ENCODE data around the gene ITGB6. TPM values are rescaled to one million over a fixed set of nuclear protein-coding genes. Genes with fewer than 3 reads are reported as not detected.

Gene ITGB6
- total RNA-seq, 1 experiment from 2014 or later: not detected

DNA sequence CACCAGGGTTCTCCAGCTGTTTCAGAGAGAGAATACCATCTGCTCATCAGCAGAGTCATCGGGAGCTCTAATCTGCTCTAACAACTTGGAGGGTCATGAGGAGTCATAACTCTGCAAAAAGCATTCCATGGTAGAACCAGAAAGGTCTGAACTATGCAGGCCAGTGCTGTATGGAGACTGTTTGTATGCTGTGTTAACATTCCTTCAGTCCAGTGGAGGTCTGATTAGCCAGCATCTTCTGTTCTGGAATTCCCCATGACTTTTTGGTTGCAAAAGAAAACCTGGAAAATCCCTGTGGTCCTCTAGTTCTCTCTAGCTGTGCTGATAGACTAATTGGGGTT, 9.4 kb upstream of the ITGB6 start:
- H3K9me3 Mint-ChIP-seq: peaks cover 8% of the 10 kb centered on the region
- ChIA-PET POLR2A (no interaction called here), CTCF (interaction anchor here (1.0 to 3.7 kb wide), 2 partner anchors 99 to 120 kb away, joined by 3 to 37 read pairs; no protein-coding TSS in a partner anchor)
- no peak for TF ChIP-seq ZNF219 (CRISPR knock-in tag; IDR thresholded peaks at IDR 0.05; ENCODE audit: borderline replicate concordance)
- TF ChIP-seq, protein P1, sequence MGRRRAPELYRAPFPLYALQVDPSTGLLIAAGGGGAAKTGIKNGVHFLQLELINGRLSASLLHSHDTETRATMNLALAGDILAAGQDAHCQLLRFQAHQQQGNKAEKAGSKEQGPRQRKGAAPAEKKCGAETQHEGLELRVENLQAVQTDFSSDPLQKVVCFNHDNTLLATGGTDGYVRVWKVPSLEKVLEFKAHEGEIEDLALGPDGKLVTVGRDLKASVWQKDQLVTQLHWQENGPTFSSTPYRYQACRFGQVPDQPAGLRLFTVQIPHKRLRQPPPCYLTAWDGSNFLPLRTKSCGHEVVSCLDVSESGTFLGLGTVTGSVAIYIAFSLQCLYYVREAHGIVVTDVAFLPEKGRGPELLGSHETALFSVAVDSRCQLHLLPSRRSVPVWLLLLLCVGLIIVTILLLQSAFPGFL (CRISPR knock-in tag; IDR thresholded peaks at IDR 0.05; ENCODE audit: borderline replicate concordance): no peak
- no peak for TF ChIP-seq OVOL2 (CRISPR knock-in tag; IDR thresholded peaks at IDR 0.05; ENCODE audit: borderline replicate concordance)
- TF ChIP-seq KAT7 (CRISPR knock-in tag; IDR thresholded peaks at IDR 0.05; ENCODE audit: borderline replicate concordance): no peak
- no peaks in the 10 kb centered on the region for H3K27me3 Mint-ChIP-seq (ENCODE audit: low read depth)
- ATAC-seq: no peak
- no peak overlapping the region for H3K4me3 Mint-ChIP-seq
- no peak overlapping the region for H3K27ac Mint-ChIP-seq
- H3K4me1 Mint-ChIP-seq: peaks cover 3% of the 10 kb centered on the region; the same call in 1 of the 2 replicates
- H3K36me3 Mint-ChIP-seq: peaks cover 6% of the 10 kb centered on the region
- DNase-seq (ENCODE audit: low spot score): no peak

DNA sequence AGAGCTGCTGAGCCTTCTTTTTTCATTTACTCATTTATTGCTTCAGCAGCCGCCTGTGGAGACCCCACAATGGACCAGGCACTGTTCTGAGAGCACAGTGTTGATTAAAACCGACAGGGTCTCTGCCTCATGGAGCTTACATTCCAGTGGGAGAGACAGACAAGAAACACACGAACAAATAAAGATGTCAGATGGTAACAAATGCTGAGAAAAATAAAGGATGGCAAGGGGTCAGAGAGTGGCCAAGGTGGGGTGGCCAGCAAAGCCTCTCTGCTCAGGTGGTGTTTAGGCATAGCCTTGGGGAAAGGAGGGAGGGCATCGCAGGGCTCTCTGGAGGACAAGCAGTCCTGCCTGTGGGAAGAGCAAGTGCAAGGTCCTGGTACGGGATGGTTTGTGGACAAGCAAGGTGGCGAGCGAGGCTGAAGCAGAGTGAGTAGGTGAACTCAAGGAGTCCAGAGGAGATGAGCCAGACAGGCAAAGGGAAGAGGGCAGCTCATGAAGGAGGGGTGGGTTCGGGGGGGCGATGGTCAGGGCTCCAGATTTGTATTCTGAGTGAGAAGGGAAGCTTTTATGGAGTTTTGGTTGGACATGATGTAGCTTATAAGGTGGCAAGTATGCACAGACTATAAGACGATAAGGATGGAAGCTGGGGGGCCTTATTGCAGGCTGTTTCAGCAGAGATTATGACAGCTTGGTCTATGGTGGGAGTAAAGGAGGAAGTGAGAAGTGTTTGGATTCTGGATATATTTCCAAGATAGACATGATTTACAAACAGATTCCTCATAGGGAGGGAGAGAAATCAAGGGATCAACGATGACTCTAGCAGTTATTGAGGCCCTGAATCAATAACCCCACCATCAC, 8.8 kb upstream of the ITGB6 start:
- peaks cover 8% of the 10 kb centered on the region for H3K9me3 Mint-ChIP-seq
- H3K27ac Mint-ChIP-seq: 0 out of 2 replicates have a peak overlapping the region, but pooled peaks have one; percentile 10
- peaks cover 3% of the 10 kb centered on the region; the same call in 1 of the 2 replicates for H3K4me1 Mint-ChIP-seq
- TF ChIP-seq, protein P2, sequence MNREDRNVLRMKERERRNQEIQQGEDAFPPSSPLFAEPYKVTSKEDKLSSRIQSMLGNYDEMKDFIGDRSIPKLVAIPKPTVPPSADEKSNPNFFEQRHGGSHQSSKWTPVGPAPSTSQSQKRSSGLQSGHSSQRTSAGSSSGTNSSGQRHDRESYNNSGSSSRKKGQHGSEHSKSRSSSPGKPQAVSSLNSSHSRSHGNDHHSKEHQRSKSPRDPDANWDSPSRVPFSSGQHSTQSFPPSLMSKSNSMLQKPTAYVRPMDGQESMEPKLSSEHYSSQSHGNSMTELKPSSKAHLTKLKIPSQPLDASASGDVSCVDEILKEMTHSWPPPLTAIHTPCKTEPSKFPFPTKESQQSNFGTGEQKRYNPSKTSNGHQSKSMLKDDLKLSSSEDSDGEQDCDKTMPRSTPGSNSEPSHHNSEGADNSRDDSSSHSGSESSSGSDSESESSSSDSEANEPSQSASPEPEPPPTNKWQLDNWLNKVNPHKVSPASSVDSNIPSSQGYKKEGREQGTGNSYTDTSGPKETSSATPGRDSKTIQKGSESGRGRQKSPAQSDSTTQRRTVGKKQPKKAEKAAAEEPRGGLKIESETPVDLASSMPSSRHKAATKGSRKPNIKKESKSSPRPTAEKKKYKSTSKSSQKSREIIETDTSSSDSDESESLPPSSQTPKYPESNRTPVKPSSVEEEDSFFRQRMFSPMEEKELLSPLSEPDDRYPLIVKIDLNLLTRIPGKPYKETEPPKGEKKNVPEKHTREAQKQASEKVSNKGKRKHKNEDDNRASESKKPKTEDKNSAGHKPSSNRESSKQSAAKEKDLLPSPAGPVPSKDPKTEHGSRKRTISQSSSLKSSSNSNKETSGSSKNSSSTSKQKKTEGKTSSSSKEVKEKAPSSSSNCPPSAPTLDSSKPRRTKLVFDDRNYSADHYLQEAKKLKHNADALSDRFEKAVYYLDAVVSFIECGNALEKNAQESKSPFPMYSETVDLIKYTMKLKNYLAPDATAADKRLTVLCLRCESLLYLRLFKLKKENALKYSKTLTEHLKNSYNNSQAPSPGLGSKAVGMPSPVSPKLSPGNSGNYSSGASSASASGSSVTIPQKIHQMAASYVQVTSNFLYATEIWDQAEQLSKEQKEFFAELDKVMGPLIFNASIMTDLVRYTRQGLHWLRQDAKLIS (CRISPR knock-in tag; IDR thresholded peaks at IDR 0.05; ENCODE audit: borderline replicate concordance): no peak
- TF ChIP-seq TP53 (CRISPR knock-in tag; IDR thresholded peaks at IDR 0.05): no peak
- TF ChIP-seq MXD4 (CRISPR knock-in tag; IDR thresholded peaks at IDR 0.05; ENCODE audit: borderline replicate concordance): no peak
- no peak for TF ChIP-seq GRHL2 (CRISPR knock-in tag; IDR thresholded peaks at IDR 0.05; ENCODE audit: insufficient replicate concordance, severe bottlenecking)
- TF ChIP-seq KAT7 (CRISPR knock-in tag; IDR thresholded peaks at IDR 0.05; ENCODE audit: borderline replicate concordance): no peak
- TF ChIP-seq, protein P3, sequence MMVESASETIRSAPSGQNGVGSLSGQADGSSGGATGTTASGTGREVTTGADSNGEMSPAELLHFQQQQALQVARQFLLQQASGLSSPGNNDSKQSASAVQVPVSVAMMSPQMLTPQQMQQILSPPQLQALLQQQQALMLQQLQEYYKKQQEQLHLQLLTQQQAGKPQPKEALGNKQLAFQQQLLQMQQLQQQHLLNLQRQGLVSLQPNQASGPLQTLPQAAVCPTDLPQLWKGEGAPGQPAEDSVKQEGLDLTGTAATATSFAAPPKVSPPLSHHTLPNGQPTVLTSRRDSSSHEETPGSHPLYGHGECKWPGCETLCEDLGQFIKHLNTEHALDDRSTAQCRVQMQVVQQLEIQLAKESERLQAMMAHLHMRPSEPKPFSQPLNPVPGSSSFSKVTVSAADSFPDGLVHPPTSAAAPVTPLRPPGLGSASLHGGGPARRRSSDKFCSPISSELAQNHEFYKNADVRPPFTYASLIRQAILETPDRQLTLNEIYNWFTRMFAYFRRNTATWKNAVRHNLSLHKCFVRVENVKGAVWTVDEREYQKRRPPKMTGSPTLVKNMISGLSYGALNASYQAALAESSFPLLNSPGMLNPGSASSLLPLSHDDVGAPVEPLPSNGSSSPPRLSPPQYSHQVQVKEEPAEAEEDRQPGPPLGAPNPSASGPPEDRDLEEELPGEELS (CRISPR knock-in tag; IDR thresholded peaks at IDR 0.05): no peak
- DNase-seq (ENCODE audit: low spot score): no peak
- no peaks in the 10 kb centered on the region for H3K27me3 Mint-ChIP-seq (ENCODE audit: low read depth)
- ChIA-PET CTCF (interaction anchor here (1.3 to 3.7 kb wide), 2 partner anchors 53 to 98 kb away, joined by 4 to 37 read pairs; no protein-coding TSS in a partner anchor), POLR2A (no interaction called here)
- H3K36me3 Mint-ChIP-seq: peaks cover 6% of the 10 kb centered on the region
- ATAC-seq: peak; percentile 16; the same call in 1 of the 2 replicates
- no peak overlapping the region for H3K4me3 Mint-ChIP-seq

DNA sequence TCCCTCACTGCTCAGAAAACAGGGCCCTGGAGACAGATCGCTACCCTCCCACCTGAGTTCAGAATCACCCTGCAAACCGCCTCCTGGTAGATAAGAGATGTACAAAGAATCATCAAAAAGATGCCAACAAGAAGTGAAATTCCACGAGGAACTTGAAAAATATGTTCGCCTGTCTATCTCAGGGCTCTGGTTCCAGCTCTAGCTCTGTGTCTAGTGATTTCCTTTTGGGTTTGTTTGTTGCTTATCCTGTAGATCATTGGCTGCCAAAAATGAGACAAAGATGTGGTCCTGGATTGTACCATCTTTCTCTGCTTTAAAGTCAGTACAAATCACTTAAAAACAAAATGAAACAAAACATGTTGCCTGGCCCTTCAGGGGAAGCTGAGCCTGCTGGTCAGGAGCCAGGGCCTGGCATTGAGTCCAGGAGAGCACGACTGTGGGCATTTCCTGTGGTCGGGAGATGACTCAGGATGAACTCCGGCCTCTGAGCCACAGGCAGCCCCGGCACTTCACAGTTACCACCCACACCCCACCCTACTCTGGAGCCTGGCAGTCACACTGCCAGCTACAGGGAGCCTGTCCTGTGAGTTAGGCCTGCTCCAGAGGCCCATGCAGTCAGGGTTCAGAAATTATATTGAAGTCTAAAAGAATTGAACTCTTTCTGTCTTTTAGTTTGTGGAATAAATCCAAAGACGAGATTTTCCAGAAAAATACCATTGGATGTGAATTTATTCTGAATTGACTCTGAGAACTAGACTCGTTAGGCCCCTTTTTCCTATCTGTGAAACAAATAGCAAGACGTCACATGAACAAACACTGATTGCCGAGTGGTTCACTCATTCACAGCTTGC, 8.0 kb upstream of the ITGB6 start:
- DNase-seq (ENCODE audit: low spot score): no peak
- CTCF ChIA-PET: interaction anchor here (1.3 to 3.7 kb wide), 2 partner anchors 52 to 98 kb away, joined by 4 to 37 read pairs; no protein-coding TSS in a partner anchor
- Mint-ChIP-seq H3K27ac (peak overlapping the region; percentile 4; the same call in 1 of the 2 replicates), H3K4me1 (peaks cover 3% of the 10 kb centered on the region; the same call in 1 of the 2 replicates), H3K4me3 (no peak overlapping the region), H3K27me3 (ENCODE audit: low read depth) (no peaks in the 10 kb centered on the region), H3K9me3 (peaks cover 8% of the 10 kb centered on the region), H3K36me3 (peaks cover 6% of the 10 kb centered on the region)
- POLR2A ChIA-PET: no interaction called here
- peak; percentile 23; the same call in 1 of the 2 replicates for ATAC-seq
- TF ChIP-seq, protein P4, sequence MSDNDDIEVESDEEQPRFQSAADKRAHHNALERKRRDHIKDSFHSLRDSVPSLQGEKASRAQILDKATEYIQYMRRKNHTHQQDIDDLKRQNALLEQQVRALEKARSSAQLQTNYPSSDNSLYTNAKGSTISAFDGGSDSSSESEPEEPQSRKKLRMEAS (CRISPR knock-in tag; IDR thresholded peaks at IDR 0.05): no peak
- TF ChIP-seq NR3C1 (CRISPR knock-in tag; conservative IDR thresholded peaks at IDR 0.05; ENCODE audit: low read depth) (no peak), ZNF138 (CRISPR knock-in tag; conservative IDR thresholded peaks at IDR 0.05) (no peak)
- TF ChIP-seq, protein P5, sequence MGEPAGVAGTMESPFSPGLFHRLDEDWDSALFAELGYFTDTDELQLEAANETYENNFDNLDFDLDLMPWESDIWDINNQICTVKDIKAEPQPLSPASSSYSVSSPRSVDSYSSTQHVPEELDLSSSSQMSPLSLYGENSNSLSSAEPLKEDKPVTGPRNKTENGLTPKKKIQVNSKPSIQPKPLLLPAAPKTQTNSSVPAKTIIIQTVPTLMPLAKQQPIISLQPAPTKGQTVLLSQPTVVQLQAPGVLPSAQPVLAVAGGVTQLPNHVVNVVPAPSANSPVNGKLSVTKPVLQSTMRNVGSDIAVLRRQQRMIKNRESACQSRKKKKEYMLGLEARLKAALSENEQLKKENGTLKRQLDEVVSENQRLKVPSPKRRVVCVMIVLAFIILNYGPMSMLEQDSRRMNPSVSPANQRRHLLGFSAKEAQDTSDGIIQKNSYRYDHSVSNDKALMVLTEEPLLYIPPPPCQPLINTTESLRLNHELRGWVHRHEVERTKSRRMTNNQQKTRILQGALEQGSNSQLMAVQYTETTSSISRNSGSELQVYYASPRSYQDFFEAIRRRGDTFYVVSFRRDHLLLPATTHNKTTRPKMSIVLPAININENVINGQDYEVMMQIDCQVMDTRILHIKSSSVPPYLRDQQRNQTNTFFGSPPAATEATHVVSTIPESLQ (CRISPR knock-in tag; IDR thresholded peaks at IDR 0.05): no peak
- TF ChIP-seq, protein P6, sequence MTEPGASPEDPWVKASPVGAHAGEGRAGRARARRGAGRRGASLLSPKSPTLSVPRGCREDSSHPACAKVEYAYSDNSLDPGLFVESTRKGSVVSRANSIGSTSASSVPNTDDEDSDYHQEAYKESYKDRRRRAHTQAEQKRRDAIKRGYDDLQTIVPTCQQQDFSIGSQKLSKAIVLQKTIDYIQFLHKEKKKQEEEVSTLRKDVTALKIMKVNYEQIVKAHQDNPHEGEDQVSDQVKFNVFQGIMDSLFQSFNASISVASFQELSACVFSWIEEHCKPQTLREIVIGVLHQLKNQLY (CRISPR knock-in tag; IDR thresholded peaks at IDR 0.05): no peak

All from WTC11 (cell line).